Stimulated activated naive CD8-positive, alpha-beta T cell treated with anti-CD3 and anti-CD28 coated beads, Interleukin-15, Interleukin-2, amounts not matched to agents 100 U/mL and 50 U/mL, for 24 hours (primary cell): ENCODE data around the gene LRRC8B.
"Not testable (repeated sequence)": the region's sequence is repeated elsewhere in the genome, so short reads cannot be mapped to it uniquely, and the experiment has no call there.

Experiments
- ATAC-seq: fragments of 150-1000 bp; cut with Tn5 transposase; one replicate; pipeline ENCODE4 v1.10.0; 2021
- DNase-seq: peaks from one replicate; pipeline ENCODE4 v3.0.0; 2021

The LRRC8B gene

DNA sequence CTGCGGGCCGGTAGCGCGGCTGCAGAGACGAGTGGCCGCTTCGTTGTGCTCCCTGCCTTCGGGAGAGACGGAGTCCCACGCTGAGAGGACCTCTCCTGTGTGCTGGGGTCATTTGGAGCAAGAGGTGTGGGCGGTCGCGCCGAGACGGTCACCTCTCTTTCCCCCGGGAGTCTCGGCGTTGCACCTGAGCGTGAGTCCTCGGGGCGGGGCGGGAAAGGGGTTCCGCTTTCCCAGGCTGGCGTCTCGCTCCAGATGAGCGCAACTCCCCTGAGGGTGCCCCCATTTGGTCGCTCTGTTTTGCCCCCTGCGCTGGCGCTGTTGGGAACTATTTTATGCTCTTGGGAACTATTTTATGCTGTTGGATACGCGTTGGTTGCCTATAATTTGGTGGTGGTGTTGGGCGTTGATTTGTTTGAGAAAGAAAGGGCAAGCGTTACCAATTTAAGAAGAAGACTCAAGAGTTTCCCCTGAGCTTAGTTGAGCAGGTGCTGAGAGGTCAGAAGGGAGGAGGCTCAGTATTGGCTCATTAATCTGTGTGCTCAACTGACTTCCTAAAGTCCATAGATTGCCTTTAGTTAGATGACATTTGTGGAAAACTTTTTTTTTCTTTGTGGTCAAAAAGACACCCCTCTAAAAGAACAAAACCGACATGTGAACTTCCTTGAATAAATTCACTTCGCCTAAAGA, 683 bp downstream of the LRRC8B start:
- ATAC-seq: peak; percentile 2
- DNase-seq: peak; percentile 64

DNA sequence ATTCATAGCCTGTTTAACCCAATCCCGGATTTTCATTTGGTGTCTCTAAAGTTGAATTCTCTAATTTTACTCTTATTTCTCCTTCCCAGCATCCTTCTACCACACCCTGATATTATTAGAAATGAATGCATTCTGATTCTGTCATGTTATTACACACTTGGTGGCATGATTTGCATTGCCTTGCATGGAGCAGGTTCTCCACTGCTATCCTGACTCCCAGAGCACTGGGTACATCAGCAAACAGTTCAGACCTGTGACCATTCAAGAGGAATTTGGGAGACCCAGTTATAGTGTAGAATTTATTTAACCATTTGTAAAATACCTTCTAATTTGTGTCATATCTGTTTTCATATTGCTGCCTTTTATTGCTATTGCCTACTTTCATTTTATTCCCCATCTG, 2.6 kb downstream of the LRRC8B start:
- DNase-seq (no peak), ATAC-seq (no peak)

DNA sequence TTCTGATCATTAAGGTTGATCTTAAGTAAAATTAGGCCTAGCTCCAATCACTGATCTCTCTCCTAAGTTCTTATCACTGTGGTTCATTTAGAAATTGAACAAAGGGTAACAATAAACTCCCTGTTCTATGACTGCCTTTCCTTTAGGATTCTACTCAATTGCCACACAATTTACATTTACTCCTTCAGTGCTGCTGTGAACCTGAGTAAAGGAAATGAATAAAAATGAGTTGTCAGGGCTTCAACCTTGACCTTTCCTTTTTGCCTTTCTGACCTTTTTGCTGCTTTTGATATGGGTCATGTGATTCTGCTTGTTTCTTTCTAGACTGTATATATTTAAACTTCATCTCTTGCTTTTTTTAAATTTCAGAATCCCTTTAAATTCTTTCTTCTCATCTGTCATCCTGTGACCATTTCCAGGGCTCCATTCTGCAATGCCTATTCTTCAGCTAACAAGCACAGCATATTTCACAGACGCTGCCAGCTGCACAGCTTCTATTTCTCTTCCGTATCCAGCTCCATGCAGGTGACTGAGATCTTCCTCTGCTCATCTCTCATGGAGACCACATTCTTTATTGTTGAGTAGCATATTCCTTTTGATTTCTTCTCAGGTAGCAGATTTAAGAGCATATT, 3.2 kb downstream of the LRRC8B start:
- ATAC-seq (no peak), DNase-seq (no peak)

DNA sequence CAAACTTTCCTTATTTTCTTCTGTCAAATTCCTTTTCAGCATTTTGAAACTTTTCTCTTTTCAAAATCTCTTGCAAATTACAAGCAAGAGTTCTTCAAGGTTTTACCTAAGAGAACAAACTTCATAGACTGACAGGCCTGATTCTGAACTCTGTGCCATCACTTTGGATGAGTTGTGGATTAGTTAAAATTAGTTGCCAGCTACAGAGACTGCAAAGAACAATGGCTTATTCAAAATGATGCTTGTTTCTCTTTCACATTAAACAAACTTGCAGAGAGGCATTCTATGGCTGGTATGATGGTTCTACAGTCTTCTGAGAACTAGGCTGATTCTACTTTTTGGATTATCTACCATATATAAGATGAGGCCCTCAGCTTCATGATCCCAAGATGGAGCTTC, 3.8 kb downstream of the LRRC8B start:
- DNase-seq: no peak
- no peak for ATAC-seq

DNA sequence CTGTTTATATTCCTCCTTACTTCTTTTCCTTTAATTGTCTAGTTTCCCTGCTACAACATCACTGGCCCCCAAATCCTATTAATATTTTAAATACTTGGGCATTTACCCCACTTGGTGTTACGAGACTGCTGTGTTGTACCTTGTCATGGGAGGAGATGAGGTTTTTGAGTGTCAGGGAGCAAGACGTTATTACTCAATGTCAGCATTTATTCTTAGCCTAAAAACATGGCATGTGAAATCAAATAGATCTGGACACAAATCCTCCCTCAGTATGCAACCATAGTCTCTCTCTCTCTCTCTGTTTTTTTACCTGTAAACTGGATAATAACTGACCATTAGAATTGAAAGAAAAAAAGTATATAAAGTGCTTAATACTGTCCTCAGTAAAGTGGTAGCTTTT, 4.6 kb downstream of the LRRC8B start:
- ATAC-seq (no peak), DNase-seq (no peak)

DNA sequence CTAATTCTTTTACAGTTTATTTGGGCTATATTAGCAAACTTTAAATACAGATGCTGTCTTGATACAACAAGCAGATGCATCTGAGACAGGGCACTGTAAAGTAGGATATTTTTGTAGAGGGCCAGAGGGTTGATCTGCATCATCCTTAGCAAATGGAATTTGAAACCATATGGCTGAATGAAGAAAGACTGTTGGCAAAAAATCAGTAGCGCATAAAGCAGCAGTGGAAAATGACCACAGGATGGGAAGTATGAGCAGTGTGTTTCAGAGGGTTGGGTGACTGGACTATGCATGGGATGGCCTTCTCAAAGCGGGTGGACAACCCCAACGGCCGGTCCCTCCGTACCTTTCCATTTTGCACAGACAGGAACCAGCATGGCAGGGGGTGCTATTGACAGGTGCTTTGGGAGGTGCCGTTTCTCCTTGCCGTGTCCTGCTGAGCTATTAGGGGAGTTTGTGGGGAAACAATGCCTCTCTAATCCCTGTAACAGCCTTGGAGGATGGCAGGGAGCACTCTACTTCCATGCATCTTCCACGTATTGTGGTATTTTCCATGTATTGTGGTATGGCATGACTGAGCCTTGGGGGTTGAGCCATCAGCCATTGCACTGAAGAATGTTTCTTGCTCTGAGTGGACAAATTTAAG, 5.9 kb downstream of the LRRC8B start:
- no peak for ATAC-seq
- no peak for DNase-seq

DNA sequence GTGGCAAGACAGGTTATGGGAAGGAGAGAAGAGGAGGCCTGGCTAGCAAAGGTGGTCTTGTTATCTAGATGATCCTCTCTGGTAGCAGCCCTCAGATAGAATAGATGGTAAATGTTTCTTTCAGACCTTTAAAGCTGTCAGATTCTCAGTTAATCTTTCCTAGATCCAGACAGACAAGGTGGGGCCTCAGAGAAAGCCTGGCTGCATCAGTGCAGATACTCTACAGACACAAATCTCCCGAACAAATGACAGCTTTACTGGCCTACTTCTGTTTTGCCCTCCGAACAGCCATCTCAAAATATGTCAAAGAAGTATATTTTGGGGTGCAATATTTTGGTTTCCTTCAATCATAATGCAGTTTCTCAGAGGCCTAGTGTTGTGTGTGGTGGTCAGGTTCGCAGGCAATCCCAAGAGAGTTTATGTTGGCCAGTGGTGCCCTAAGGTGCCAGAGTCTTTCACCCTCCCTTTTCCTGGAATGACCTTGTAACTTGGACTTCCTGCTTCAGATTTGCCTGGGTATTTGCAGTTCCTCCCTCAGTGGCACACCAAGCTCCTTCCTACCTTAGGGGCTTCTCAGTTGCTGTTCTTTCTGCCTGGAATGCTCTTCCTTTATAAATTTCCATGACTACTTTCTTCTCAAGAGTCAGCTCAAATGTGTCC, 7.0 kb downstream of the LRRC8B start:
- ATAC-seq (no peak), DNase-seq (no peak)

DNA sequence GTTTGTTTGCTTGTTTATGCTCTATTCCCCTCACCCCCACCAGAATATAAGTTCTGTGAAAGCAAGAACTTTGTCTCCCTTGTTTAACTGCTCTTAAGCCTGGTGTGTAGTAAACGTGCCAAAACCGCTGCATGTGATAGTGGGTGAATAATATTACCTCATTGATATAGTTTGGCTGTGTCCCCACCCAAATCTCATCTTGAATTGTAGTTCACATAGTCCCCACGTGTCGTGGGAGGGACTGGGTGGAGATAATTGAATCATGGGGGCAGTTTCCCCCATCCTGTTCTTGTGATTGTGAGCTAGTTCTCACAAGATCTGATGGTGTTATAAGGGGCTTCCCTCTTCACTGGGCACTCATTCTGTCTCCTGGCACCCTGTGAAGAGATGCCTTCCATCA, 7.6 kb downstream of the LRRC8B start:
- DNase-seq: no peak
- ATAC-seq: no peak

DNA sequence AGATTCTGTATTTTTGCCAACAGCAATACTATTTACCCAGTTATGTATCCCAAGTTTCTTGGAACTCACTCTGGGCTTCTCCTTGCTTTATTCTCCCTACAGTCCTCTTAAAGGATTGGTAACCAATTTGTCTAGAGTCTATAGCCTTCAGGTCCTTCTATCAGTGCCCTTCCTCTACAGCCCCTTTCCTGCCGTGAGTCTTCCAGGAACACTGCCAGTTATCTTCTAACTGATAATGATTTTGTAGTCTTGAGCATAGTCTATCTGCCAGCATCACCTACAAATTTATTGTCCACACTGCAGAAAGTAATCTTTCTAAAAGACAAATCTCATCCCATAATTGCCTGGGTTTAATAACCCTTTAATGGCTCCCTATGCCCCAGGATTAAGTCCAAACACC, 8.2 kb downstream of the LRRC8B start:
- DNase-seq (no peak), ATAC-seq (no peak)

DNA sequence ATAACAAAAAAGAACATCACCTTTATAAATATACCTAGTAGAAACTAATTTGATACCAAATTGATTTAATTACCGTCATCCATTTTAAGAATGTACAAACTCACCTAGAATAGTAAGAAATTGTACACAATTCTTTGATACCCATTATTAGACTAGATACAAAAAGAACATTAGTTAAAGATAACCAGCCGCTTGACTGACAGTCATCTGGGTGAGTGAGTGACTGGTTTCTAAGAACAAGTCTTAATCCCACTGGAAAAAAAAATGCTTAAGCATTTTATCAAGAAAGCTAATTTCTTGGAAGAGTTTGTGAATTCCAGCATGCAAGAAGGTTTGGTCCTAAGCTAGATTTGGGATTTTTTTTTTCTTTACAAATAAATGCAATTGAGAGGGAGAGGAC, 10.9 kb downstream of the LRRC8B start:
- ATAC-seq (no peak), DNase-seq (no peak)

DNA sequence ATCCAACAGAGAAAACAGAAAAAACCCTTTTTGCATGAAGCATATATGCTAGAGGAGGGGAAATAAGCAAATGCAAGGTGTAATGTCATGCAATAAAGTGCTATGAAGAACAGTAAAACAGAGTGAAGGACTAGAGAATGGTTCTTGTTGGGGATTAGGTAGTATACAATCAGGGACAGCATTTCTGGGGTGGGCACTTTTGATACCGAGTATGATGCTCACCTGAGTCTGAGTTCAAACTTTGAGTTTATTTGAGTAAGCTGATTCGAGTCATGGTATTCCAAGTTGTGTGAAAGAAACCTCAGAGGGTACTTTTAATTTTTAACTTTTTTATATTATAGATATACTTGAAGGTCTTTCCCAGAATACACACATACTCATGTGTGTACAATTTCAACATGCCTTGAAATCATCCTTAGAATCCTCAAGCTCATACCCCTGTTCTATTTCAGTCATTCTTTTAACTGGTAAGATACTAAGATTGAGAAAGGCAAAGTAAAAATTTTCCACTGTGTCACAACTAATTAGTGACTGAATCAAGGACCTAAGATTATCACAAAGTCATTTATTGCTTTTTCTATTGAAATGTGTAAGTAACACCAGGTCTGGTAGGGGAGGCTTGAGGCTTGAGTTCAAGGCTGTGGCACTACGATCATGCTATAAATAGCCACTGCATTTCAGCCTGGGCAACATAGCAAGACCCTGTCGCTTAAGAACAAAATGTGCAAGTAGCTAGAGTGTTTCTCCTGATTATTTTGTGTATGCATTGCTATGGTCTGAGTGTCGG, 12.1 kb downstream of the LRRC8B start:
- peak; percentile 54 for ATAC-seq
- DNase-seq: no peak

DNA sequence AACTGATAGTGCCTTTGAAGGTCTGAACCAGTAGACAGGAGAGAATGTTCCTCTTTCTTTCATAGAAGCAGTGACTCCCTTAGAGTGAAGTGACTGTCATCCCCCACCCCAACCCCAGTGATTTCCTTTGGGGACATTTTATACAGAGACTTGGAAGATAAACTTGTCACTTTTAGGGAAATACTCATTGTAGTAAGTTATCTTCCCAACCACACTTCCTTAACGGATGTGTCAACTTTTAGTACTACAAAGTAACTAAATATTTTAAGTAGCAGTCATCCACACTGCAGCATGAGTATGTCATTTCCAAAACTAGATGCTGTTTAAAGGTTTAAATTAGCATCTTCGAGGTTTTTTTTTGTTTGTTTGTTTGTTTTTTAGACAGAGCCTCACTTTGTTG, 13.7 kb downstream of the LRRC8B start:
- ATAC-seq (no peak), DNase-seq (no peak)

DNA sequence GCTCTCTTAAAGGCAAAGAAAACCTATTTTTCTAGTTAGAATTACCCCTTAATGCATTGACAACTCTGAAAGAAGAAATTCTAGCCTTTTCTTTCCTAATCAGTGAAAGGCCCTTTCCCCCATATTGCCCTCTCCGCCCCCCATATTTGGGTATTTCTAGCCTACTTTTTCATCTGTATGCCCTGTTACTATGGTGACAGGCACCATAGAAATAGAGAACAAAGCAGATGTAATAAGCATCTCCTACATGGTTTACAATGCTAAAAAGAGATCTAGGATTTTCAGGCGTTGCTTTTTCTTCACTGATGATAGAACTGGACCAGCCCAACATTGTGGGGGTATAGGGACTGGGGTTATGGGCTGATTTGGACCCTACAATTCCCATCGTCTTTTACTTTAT, 14.5 kb downstream of the LRRC8B start:
- DNase-seq: no peak
- no peak for ATAC-seq

DNA sequence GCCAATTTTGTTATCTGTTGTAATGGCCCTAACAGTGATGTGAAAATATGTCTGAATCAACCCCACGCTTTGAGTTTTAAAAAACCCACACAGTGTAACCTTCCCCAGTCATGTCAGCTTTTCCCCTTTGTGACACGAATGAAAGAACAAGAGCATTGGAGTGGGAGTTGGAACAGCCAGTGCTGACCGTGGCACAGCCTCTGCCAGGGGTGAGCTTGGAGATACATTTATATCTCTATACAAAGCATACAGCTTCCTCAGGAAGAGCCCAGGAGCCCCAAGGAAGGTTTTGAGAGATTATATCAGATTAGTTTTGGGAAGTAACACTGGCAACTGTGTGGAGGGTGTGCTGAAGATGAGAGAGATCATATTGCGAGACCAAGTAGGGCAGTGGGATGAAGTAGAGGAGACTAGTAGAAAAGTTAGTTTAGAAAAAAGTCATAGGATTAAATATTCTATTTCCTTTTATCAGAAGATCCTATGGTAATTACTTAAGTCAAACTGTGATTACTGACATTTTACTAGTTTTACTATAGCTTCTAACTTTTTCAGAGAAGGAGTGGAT, 15.9 kb downstream of the LRRC8B start:
- DNase-seq (peak; percentile 35), ATAC-seq (peak; percentile 85)

DNA sequence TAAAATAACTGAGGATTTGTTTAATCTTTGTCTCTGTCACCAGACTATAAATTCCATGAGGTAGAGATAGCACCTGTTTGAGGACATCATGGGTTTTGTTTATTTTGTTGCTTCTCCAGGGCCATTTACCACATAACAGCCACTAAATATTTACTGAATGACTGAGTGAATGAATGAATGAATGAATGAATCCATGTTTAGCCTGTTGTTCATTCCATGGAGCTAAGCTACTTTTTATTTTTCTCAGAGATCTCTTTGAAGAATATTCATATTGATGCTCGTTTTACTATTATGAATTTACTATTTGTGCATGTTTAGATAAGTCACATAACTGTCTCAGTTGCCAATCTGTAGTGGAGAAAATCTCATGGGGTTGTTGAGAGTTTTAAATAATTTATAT, 17.7 kb downstream of the LRRC8B start:
- ATAC-seq (no peak), DNase-seq (no peak)

DNA sequence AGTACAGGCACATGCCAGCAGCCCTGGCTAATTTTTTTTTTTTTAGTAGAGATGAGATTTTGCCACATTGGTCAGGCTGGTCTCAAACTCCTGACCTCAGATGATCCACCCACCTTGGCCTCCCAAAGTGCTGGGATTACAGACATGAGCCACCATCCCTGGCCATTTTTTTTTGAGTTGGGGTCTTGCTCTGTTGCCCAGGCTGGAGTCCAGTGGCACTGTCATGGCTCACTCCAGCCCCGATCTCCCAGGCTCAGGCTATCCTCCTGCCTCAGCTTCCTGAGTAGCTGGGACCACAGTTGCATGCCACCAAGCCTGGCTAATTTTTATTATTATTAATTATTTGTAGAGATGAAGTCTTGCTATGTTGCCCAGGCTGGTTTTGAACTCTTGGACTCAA, 19.0 kb downstream of the LRRC8B start:
- DNase-seq, ATAC-seq: not testable (repeated sequence)

DNA sequence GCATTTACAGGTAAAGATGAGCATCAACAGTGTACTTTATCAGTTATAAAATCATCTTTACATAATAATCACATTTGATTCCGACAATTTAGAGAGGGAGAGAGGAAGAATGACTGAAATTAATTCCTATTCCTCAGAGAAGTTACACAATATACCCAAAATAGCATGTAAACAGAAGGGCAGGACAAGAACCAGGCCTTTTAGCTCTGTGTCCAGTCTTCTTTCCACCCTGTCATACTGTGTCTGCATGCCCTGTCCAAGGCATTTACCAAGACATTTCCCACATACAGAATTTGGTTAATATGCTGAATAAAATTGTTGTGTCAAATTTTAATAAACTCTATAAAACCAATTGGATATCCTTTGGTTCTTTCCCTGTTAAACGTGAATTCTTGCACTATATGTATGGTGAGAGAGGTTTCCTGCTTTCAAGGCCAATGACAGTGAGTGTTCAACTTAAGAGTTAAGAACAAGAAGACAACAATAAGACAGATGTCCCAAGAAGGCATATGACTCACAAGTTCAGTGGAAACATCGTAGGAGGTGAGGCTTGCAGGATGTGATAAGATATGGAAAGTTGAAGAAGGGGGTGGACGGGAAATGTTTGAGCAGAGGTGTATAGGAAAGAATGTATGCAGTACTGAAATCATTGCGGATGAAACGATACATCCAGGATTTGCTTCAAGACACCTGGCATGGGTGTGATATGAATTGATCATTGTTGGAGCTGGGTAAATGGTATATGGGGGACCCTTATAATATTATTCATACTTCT, 20.8 kb downstream of the LRRC8B start:
- DNase-seq (peak; percentile 44), ATAC-seq (peak; percentile 82)

DNA sequence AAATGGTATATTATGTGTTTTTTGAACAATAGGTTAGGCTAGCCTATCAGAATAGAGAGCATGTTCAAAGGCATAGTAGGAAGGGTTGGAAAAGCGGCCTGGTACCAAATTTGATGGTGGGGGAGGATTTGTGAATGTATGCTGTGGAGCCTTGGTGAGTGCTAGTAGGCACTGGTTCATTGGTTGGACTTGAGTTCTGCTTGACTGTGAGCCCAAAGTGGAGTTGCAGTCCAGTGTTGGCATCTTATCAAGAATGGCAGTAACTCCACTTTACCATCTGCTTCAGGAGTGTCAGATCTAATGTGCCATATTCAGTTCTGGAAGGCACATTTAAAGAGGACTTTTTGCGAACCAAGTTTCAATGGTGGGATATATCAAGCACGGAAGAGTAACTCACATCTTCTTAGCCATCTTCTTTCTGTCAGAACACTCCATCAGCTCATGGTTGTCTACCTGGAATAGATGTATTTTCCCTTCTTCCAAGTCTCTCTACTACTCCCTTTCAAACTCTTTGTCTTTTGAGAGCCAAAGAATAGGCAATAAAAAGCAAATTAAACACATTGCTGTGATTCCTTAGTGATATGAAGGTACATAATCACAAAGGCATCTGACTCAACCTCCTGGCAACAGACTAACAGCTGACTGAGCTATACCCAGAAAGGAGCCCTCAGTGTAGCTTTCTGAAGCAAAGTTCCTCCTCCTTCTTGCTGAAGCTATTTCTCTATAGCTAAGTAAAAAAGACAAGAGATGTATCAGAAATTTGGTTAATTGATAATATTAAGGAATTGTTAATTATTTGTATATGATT, 21.7 kb downstream of the LRRC8B start:
- DNase-seq: no peak
- peak; percentile 27 for ATAC-seq

DNA sequence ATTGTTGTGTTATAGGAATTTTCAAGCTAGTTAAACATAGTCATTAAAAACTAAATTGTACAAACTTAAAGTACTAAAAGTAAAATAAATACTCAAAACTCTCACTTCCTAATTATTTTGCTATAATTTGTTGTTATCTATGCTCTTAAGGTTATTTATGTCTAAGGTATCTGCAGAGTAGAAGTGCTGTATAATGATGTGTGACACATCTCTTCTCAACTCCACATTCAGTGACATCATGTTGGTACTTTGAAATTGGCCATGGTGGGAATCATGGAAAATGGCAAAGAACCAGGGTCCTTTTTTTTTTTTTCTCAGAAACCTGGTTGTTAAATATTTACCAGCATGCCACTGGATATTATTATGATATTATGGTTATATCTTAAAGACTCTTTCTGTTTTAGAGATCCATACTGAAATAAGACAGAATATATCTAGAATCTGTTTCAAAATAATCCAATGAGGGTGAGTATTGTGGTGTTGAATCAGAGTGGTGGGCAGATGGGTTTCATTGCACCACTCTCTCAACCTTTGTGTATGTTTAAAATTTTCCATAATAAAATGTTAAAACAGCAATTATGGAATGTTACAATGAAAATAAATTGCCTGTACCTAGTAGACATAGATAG, 22.4 kb downstream of the LRRC8B start:
- ATAC-seq (peak; percentile 48), DNase-seq (no peak)

DNA sequence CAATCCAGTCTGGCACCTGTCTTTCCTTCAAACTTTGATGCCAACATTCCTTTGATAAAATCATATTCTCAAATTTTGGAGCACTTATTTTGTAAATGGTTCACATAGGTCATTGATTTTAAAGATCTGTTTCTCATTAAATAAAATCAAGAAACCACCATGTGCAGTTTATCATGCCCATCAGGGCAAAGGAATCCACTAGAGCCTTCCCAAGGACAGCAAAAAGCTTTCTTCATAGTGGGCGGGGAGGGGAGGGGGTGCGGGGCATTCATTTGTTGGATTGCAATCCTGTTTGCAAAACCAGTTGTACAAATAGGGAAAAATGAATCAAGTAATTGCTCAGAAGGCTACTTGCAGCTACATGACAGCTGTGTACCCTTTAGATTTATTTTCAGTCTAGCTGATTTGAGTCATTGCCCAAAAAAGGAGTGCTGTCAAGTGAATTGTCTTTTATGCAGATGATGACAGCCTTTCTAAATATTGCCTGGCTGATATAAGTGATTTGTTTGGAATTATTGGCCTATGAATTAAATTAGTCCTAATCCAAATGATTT, 23.0 kb downstream of the LRRC8B start:
- ATAC-seq: peak; percentile 64
- no peak for DNase-seq
